Measurements from ENCODE around the gene WBP1.

WBP1 gene

DNA sequence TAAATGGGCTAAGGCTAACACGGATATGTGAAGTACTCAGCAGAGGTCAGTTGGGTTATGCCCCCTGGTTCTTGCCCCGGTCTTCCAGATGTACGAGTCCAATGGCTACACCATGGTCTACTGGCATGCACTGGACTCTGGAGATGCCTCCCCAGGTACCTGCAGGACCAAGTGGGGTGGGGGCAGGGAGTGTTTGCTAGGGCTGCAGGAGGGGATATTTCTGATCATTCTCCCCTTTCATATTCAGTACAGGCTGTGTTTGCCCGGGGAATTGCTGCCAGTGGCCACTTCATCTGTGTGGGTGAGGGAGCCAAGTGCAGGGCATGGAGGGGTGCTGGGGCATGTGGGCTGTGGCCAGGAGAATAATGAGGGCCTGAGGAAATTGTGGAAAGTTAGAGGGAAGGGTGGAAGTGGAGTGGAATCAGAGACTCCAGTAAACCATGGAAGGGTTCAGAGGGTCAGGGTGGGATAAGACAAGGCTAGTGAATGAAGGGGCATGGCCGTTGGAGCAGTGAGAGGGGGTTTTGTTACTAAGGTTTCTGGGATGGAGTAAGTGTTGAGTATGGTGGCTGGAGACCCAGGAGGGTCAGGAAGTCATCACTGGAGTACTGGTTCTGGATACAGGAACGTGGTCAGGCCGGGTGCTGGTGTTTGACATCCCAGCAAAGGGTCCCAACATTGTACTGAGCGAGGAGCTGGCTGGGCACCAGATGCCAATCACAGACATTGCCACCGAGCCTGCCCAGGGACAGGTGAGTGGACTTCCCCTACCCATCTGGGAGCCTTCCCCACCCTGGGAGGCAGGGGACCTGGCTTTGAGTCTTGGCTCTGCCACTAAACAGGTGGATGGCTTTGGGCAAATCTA lies 34.8 kb upstream of the WBP1 start:
- TF ChIP-seq, protein P1, sequence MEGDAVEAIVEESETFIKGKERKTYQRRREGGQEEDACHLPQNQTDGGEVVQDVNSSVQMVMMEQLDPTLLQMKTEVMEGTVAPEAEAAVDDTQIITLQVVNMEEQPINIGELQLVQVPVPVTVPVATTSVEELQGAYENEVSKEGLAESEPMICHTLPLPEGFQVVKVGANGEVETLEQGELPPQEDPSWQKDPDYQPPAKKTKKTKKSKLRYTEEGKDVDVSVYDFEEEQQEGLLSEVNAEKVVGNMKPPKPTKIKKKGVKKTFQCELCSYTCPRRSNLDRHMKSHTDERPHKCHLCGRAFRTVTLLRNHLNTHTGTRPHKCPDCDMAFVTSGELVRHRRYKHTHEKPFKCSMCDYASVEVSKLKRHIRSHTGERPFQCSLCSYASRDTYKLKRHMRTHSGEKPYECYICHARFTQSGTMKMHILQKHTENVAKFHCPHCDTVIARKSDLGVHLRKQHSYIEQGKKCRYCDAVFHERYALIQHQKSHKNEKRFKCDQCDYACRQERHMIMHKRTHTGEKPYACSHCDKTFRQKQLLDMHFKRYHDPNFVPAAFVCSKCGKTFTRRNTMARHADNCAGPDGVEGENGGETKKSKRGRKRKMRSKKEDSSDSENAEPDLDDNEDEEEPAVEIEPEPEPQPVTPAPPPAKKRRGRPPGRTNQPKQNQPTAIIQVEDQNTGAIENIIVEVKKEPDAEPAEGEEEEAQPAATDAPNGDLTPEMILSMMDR (IDR thresholded peaks at IDR 0.05; ENCODE audit: borderline replicate concordance, insufficient read depth, low read depth, low read length), result no peak

DNA sequence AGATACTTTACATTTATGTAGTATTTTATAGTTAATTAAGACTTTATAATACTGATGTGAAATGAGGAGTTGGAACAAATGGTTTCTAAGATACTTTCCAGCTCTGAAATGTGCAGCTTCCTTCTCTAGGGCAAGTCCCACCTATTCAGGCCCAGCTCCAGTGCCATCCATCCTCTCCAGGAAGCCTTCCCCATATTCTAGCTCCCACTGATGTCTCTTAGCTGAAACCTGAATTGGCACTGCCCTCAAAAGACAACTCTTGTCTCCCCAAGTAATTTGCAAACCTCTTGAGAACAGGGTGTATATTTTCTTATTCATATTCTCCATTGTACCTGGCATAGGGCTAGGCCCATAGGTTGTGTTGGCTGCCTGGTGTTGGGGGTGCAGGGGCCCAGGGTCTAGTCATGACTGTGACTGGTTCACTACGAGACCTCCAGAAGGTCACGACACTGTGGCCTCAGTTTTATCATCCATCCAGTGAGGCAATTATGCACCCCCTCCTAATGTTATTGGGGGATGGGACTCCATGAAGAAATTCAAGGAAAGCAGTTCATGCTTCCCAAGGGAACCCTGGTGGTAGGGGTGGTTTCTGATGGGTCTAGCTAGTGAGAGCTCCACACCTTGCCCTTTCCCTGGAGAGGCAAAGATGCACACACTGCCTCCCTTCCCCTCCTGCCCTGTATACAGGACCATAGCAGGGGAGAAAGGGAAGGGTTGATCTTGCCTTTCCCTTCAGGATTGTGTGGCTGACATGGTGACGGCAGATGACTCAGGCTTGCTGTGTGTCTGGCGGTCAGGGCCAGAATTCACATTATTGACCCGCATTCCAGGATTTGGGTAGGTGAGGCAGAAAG lies 33.9 kb upstream of the WBP1 start:
- TF ChIP-seq, protein P1 (IDR thresholded peaks at IDR 0.05; ENCODE audit: borderline replicate concordance, insufficient read depth, low read depth, low read length), result no peak

More for the DNA sequence above, 34.8 kb upstream of the WBP1 start:
- H3K4me3 ChIP-seq (ENCODE audit: low read depth, low read length), result no peak overlapping the region

DNA sequence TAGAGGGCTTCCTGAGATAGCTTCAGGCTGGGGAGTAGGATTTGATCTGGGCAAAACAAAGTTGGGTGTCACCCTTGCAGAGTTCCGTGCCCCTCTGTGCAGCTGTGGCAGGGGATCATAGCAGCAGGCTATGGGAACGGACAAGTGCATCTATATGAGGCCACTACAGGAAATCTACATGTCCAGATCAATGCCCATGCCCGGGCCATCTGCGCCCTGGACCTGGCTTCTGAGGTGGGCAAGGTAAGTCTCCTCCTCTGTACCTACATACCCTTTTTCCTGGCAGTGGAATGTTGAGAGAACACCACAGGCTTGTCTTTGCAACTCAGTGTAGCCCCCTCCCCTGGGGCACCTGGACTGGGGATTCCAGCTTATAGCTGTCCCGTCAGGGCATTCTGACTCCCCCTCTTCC lies 33.2 kb upstream of the WBP1 start:
- TF ChIP-seq, protein P1 (IDR thresholded peaks at IDR 0.05; ENCODE audit: borderline replicate concordance, insufficient read depth, low read depth, low read length), result no peak
- no peak overlapping the region for H3K4me3 ChIP-seq (ENCODE audit: low read depth, low read length)

More for the DNA sequence above, 33.9 kb upstream of the WBP1 start:
- H3K4me3 ChIP-seq (ENCODE audit: low read depth, low read length), result no peak overlapping the region

DNA sequence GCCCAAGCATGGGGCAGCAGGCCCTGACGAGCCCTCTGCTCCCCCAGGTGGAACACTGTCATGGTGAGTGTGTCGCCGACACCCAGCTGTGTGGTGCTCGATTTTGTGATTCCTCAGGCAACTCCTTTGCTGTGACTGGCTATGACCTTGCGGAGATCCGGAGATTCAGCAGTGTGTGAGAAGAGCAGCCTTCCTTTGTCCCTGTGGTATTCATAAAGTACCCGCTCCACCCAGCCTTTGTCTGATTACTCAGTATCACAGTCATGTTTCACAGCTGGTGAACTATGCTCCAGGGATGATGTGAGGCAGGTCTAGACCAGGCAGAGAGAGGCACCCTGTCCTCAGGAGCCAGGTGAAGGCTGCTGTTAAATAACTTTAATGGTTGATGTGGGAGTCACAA lies 32.7 kb upstream of the WBP1 start:
- no peak overlapping the region for H3K4me3 ChIP-seq (ENCODE audit: low read depth, low read length)
- TF ChIP-seq, protein P1 (IDR thresholded peaks at IDR 0.05; ENCODE audit: borderline replicate concordance, insufficient read depth, low read depth, low read length), result no peak

DNA sequence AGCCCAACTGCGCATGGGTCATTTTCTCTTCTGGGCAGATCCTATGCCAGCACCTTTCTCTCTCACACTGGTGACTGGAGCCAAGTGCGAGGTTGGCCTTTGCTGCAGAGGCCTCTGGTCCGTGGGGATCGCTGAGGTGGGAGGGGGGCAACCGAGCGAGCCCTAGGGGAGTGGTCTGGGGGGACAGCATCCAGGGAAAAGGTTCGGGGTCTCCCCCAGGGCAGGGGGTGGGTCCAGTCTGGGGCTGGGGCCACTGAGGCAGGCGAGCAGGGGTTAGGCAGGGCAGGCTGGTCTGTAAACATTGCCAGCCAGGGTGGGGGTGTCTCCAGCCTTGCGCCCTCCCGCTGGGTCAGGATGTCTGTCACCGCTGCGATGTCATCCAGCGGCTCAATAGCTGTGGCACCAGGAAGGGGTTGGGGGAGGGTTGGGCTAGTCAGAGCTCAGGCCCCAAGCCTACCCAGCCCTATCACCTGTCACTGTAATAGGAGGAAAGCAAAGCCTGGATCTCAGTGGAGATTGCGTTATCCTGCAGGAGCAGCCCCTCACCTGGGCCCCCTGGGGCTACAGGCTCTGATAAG lies 32.0 kb upstream of the WBP1 start:
- TF ChIP-seq, protein P1 (IDR thresholded peaks at IDR 0.05; ENCODE audit: borderline replicate concordance, insufficient read depth, low read depth, low read length), result no peak
- H3K4me3 ChIP-seq (ENCODE audit: low read depth, low read length), result no peak overlapping the region

DNA sequence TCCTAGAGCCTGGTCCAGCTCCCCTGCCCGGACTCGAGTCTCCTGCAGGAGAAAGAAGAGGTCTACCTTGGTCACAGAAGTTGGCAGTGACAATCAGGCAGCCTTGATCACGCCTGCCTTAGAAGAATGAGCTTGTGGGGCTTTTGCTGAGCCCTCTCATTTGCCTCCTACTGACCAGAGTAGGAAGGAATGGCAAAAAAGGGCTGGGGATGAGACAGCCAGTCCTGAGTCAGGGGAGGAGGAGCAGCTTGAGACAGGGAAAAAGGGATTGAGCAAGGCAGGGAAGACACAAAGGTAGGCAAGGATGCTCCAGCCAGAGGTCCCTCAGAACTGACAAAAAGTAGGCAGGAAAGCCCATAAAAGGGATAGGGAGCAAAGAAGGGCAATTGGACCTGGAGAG lies 30.7 kb upstream of the WBP1 start:
- TF ChIP-seq, protein P1 (IDR thresholded peaks at IDR 0.05; ENCODE audit: borderline replicate concordance, insufficient read depth, low read depth, low read length), result no peak
- H3K4me3 ChIP-seq (ENCODE audit: low read depth, low read length), result no peak overlapping the region
